GM12865 (cell line): ENCODE data around the gene MYCN.

Experiments used
- DNase-seq: peaks from one replicate; pipeline ENCODE4 v3.0.0; 2010; ENCODE audit warnings: low read depth
- H3K4me3 ChIP-seq: 2 replicates; pipeline ENCODE4 v1.5.1; 2011; ENCODE audit warnings: mild to moderate bottlenecking, low read depth, low read length, control low read depth
- TF ChIP-seq, protein P1 (sequence below): IDR thresholded peaks from 2 replicates; pipeline ENCODE4 v1.5.1; 2011; ENCODE audit warnings: low read length, control low read depth, low read depth, inconsistent platforms; ENCODE audit not compliant: insufficient read depth; ENCODE audit errors: missing control alignments

The MYCN gene

GRCh38 chr2:15976354-15976753 is 36.0 kb downstream of the MYCN start:
- no peak overlapping the region for H3K4me3 ChIP-seq
- TF ChIP-seq, protein P1, sequence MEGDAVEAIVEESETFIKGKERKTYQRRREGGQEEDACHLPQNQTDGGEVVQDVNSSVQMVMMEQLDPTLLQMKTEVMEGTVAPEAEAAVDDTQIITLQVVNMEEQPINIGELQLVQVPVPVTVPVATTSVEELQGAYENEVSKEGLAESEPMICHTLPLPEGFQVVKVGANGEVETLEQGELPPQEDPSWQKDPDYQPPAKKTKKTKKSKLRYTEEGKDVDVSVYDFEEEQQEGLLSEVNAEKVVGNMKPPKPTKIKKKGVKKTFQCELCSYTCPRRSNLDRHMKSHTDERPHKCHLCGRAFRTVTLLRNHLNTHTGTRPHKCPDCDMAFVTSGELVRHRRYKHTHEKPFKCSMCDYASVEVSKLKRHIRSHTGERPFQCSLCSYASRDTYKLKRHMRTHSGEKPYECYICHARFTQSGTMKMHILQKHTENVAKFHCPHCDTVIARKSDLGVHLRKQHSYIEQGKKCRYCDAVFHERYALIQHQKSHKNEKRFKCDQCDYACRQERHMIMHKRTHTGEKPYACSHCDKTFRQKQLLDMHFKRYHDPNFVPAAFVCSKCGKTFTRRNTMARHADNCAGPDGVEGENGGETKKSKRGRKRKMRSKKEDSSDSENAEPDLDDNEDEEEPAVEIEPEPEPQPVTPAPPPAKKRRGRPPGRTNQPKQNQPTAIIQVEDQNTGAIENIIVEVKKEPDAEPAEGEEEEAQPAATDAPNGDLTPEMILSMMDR = no peak
- no peak for DNase-seq

DNA sequence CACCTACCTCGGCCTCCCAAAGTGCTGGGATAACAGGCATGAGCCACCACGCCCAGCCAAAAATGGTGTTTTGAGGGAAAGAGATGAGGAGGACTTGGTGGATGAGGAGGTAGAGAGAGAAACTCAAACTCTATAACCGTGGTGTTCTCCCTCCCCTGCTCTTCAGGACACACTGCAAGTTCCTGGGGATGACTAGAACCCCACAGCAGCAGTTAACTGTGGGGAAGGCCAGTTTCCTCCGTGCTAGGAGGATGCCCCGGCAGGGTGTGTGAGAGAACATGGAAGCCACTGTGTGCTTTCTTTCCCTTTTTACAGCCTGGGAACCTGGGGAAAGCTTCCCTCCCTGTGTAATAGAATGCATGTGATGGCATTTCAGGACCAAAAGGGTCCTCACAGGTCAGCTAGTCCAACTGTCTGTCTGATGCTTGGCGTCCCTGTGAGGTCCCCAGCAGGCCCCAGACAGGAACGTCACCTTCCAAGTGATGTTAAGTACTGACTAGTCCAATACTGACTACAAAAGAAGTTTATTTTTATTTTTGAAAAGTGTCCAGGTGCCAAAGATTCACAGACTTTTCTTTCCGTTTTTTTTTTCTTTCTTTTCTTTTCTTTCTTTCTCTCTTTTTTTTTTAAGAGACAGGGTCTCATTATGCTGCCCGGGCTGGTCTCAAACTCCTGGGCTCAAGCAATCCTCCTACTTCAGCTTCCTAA is 38.9 kb downstream of the MYCN start:
- H3K4me3 ChIP-seq = no peak overlapping the region
- TF ChIP-seq, protein P1 = no peak
- no peak for DNase-seq

DNA sequence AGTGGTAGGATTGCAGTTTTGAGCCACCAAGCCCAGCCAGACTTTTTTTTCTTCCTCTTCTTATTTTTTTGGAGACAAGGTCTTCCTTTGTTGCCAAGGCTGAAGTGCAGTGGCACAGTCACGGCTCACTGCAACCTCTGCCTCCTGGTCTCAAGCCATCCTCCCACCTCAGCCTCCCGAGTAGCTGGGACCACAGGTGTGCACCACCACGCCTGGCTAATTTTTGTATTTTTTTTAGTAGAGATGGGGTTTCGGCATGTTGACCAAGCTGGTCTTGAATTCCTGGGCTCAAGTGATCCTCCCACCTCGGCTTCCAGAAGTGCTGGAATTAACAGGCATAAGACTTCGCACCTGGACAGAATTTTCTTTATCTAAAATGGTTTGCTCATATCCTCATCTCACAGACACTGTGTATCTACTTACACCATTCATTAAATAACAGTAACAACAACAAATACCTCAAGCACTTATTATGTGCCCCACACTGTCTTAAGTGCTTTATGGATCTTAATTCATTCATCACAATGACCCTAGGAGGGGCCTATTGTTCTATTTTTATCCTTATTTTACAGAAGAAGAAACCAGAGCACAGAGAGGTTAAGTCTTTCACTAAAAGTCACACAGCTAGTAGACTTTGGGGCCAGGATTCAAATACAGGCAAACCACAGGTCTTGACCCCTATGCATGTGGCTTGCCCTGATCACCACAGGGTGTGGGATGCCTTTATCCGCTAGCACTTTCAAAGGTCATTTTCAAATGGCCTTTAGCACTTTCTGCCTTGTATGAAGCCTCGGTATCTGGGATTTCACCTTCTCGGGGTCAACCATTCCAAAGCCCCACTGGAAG is 39.6 kb downstream of the MYCN start:
- no peak overlapping the region for H3K4me3 ChIP-seq
- TF ChIP-seq, protein P1 = no peak
- no peak for DNase-seq

DNA sequence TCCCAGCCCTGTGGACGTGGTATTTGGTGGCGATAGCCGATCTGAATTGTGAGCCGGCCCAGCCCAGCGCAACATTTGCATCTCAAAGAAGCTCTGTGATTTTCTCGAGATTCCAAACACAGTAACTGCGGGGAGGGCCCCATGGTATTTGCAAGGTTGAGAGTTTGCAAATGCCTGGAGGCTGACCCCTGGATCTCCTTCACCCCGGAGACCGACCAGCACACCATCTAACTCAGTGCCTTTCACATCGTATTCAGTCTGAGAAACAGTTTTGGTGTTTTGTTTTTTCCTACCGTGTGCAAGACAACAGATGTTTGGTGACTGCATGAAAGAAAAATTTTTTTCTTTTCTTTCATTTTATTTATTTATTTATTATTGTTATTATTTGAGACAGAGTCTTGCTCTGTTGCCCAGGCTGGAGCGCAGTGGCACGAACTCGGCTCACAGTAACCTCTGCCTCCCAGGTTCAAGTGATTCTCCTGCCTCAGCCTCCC is 40.3 kb downstream of the MYCN start:
- TF ChIP-seq, protein P1 = no peak
- no peak for DNase-seq
- H3K4me3 ChIP-seq = no peak overlapping the region

GRCh38 chr2:15981646-15982045 is 41.3 kb downstream of the MYCN start:
- DNase-seq = no peak
- TF ChIP-seq, protein P1 = no peak
- H3K4me3 ChIP-seq = no peak overlapping the region

DNA sequence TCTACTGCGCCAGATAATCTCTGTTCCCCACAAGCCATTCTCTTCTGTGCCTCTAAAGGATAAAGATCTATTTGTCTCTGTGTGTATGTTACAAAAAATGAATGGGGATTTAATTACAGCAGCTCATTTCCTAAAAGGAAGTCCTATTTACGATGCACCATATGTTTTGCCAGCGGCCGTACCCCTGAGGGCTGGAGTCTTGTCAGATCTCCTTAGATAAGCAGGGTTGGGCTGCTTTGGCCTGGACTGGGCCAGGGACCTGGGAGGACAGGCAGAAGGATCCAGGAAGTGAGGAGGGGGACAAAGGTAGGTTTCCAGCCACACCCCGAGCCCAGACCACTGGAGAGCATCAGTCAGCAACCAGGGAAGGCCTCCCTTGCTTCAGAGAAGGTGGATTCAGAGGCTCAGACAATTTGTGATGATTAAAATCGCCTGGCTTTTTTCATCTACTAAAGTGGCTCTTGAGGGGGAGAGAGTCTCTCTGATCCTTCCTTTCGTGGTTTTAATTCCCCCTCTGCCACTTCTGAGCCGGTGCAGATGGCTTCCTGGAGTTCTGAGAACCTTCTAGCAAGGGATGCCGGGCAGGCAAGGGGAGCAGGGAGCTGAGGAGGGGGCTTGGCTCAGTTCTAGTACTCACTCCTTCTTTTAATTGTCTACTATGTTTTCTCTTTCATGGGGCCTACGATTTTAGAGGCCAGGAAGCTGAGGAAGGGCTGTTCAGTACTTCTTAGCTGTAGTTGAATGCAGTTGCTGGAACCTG is 42.1 kb downstream of the MYCN start:
- H3K4me3 ChIP-seq = no peak overlapping the region
- TF ChIP-seq, protein P1 = no peak
- no peak for DNase-seq
